Activated CD8-positive, alpha-beta memory T cell treated with anti-CD3 and anti-CD28 coated beads for 48 hours (primary cell): ENCODE measurements around the gene SRSF8.
"Not testable (repeated sequence)": the region's sequence is repeated elsewhere in the genome, so short reads cannot be mapped to it uniquely, and the experiment has no call there.

Experiments used
- DNase-seq, 3 experiments: peaks; one replicate each; pipeline ENCODE4 v3.0.0-alpha.2; 2020; ENCODE audit warnings: low read depth in 2 of 3, low spot score in 2 of 3

The SRSF8 gene

GRCh38 chr11:95066716-95067038, at the start of gene SRSF8:
TSS of gene SRSF8 (plus strand) at chr11:95066919. CDS start at chr11:95067227, 308 bp downstream.
- DNase-seq, result no peak

DNA sequence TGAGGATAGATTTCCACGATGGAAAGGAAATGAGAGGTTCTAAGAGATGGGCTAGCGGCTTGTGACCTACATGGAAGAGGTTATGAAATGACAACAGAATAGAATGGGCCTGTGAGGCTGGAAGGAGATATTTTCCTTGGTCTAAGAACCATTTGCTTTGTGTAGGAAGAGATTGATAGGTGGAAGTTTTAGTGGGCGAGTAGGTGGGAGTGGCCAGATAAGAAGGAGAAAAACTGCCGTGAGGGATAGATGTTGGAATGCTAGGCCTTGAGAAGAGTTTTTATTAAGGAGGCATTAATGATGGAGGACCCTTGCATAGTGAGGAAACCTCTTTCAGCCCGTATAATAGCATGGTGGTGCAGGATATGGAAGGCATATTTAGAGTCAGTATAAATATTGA, 45.3 kb upstream of the SRSF8 start:
- not testable (repeated sequence) for DNase-seq

DNA sequence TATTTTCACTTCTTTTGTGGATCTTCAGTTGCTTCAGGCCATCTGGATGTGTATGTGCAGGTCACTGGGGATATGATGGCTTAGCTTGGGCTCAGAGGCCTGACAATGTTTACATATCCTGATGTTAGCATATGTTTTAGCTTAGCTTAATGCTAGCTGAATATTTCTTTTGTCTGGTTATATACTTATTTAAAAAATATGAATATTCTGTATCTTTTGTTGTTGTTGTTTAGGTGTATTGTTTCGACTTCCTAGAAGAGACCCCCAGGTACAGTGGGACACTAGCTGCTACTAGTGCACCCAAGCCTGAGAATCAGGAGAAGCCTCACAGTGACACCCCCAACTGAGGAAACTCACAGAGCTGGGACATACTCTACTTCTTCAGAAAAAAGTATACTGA, 41.8 kb upstream of the SRSF8 start, which contains the start of gene KDM4E:
Gene KDM4E, plus strand, starts transcription at position 301 of the 400 bp plus-strand sequence. CDS start 300 bp downstream, outside the sequence.
- no peak for DNase-seq

GRCh38 chr11:95025594-95025993, 41.1 kb upstream of the SRSF8 start:
- not testable (repeated sequence) for DNase-seq

GRCh38 chr11:95028357-95028756, 38.4 kb upstream of the SRSF8 start:
- DNase-seq, result no peak

GRCh38 chr11:95033051-95033450, 33.7 kb upstream of the SRSF8 start:
- DNase-seq, result no peak

GRCh38 chr11:95035316-95035715, 31.4 kb upstream of the SRSF8 start:
- DNase-seq, result no peak

- DNase-seq, result not testable (repeated sequence)
These were observed 29.2 kb upstream of the SRSF8 start for GRCh38 chr11:95037356-95038035.

GRCh38 chr11:95042239-95042638, 24.5 kb upstream of the SRSF8 start:
- no peak for DNase-seq

- DNase-seq, result no peak
These were observed 23.8 kb upstream of the SRSF8 start for GRCh38 chr11:95042906-95043305.

- DNase-seq, result no peak
These were observed 22.7 kb upstream of the SRSF8 start for GRCh38 chr11:95044010-95044409.

GRCh38 chr11:95045812-95046211, 20.9 kb upstream of the SRSF8 start:
- no peak for DNase-seq

DNA sequence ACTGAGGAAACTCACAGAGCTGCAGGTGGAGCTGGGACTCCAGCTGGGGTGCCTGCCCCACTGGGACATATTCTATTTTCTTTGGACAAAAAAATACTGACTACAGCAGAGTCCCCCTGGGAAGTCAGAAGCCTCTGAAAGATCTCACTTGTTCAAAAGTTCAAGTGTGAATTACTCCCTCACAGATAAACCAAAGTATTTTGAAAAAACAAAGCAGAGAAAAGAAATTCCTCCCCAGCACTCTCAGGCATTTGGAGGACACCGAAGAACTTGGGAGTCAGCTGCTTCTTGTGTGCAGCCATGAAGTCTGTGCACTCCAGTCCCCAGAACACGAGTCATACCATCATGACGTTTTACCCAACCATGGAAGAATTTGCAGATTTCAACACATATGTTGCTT, 17.6 kb upstream of the SRSF8 start, which contains the start of gene KDM4F:
Gene KDM4F, plus strand, starts transcription at position 301 of the 400 bp plus-strand sequence.
- DNase-seq, result not testable (repeated sequence)

GRCh38 chr11:95050595-95051202, 16.0 kb upstream of the SRSF8 start:
- DNase-seq, result no peak

GRCh38 chr11:95054356-95054755, 12.4 kb upstream of the SRSF8 start:
- DNase-seq, result no peak

DNA sequence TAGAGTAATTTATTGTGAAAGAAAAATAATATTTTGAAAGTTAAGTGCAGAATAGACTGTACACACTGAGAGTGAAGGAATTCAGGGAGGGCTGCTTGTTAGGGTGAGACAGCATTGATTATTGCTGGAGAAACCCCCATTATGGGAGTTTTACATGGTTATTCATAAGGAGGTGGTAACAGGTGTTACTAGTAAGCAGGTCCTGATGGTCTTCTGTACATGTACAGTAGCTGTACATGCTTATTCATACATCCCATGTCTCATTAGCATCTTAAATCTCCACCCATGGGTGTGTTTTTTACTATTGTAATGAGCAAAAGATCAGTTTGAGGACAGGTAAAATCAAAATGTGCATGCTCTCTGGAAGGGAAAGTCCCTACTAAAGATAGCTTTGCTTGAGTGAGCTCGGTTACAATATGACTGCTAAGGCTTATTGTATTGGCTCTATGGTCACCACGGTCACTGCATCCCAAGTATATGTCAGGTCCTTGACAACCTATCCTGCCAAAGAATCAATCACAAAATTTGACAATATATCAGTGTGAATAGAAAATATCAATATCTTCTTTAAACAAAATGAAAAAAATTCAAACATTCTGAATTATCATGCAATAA, 11.3 kb upstream of the SRSF8 start:
- no peak for DNase-seq

DNA sequence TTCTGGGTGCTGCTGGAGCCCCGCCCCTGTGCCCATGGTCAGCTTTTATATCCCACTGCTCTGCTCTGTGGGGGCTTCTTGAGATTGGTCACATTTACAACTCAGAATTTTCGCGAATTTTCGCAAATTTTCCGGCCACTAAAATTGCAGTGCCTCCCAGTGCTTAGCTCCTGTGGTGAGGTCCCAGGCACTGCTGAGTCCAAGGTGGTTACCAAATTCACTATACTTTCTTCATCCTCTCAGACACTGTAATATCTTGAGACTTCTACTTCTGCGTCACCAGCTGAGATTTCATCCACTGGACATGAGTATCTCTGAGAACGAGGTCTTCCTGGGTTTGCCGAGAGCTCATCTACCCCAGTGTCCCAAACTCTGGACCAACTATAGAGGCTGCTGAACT, 8.8 kb upstream of the SRSF8 start:
- DNase-seq, result no peak

DNA sequence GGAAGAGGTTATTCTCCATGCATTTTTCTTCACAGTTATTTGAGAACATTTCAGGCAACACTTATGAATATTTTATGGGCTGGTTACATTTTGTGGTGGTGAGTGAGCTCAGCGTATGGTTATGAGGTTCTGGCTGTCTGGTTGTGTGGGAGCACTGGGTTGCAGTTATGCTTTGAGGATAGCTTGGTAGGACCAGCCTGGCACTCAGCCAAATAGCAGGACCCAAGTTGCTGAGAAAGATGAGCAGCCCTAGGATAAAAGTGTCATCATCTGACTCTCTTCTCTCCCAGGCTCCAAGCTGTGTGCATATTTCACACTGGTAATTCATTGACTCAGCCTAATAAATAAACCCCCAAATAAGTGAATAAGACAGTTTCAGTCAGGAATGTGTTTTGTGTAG, 8.1 kb upstream of the SRSF8 start:
- DNase-seq, result no peak

DNA sequence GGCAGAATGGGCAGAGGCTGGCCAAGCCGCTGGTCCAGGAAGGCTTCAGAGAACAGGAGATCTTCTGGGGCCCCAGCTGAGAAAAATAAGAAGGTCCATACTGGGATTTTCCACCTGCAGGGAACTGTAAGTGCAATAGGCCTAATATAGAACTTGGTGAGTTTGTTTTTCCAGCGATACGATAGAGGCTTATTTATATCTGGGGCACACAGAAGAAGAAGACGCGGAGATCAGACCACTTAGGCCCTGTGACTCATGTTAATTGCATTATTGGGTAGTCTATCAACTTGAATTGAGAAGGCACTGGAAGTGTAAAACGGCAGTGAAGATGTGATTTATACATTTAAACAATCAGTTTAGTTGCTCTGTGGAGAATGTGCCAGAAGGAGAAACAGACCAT, 7.7 kb upstream of the SRSF8 start:
- no peak for DNase-seq

- DNase-seq, result no peak
These were observed 1.4 kb upstream of the SRSF8 start for GRCh38 chr11:95065336-95065735.

DNA sequence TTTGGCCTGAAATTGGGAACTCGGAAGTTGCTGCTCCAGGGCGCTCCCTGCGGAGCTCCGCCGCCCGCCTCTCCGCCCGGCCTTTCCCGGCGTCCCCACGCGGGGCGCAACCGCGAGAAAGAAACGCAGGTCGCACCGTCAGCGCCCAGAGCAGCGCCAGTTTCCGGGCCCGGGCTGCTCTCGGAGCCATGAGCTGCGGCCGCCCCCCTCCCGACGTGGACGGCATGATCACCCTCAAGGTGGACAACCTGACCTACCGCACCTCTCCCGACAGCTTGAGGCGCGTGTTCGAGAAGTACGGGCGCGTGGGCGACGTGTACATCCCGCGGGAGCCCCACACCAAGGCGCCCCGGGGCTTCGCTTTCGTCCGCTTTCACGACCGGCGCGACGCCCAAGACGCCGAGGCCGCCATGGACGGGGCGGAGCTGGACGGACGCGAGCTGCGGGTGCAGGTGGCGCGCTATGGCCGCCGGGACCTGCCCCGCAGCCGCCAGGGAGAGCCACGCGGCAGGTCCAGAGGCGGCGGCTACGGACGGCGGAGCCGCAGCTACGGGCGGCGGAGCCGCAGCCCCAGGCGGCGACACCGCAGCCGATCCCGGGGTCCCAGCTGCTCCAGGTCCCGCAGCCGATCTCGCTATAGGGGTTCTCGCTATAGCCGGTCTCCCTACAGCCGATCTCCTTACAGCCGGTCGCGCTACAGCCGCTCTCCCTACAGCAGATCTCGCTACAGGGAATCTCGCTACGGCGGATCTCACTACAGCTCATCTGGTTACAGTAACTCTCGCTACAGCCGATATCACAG, 521 bp downstream of the SRSF8 start:
- DNase-seq, result peak; percentile 45 to 55 (median 50)

DNA sequence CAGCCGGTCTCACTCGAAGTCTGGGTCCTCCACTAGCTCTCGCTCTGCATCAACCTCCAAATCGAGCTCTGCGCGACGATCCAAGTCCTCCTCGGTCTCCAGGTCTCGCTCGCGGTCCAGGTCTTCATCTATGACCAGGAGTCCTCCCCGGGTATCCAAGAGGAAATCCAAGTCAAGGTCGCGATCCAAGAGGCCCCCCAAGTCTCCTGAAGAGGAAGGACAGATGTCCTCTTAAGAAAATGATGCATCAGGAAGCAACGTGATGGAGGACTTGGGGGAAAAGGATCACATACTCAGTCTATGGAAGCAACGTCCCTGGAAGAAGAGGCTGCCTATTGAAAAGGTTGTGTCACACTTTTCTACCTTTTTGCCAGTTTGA, 1.1 kb downstream of the SRSF8 start:
- DNase-seq, result no peak
